A549 (cell line): ENCODE data around the gene PCSK5.

Experiments used
- BHLHE40 ChIP-seq: IDR thresholded peaks from 2 replicates; pipeline ENCODE4 v1.6.1; 2012; ENCODE audit warnings: low read depth, low read length, inconsistent platforms
- CEBPB ChIP-seq, 2 experiments: fragments of >200 bp in 1 of 2; sonication (Bioruptor Twin) in 1 of 2; formaldehyde crosslinking in 1 of 2; IDR thresholded peaks; 2 replicates each; pipeline ENCODE4 v1.6.1; 2012 to 2016
- CTCF ChIP-seq: fragments of >200 bp; sonication (Bioruptor Twin); formaldehyde crosslinking; IDR thresholded peaks from 3 replicates; pipeline ENCODE4 v1.5.1; 2016
- HOXA7 ChIP-seq: fragments of 250-450 bp; sonication (Bioruptor Pico); IDR thresholded peaks from 2 replicates; pipeline ENCODE4 v1.5.0; 2020; ENCODE audit warnings: mild to moderate bottlenecking, moderate library complexity
- MAX ChIP-seq: IDR thresholded peaks from 2 replicates; pipeline ENCODE4 v1.6.1; 2012
- SMC3 ChIP-seq: fragments of >200 bp; sonication (Bioruptor Twin); formaldehyde crosslinking; IDR thresholded peaks from 3 replicates; pipeline ENCODE4 v1.6.1; 2018; ENCODE audit warnings: inconsistent platforms

- TF ChIP-seq SMC3 (no peak), HOXA7 (no peak), MAX (no peak), CEBPB (IDR thresholded peaks at IDR 0.05) (no peak), CTCF (no peak), BHLHE40 (no peak)
Measured at GRCh38 chr9:76246680-76247079, 356.2 kb downstream of the PCSK5 start.
